PC-3 (cell line): ENCODE data around the gene CDKN1B. TPM values are rescaled to one million over a fixed set of nuclear protein-coding genes. Genes with fewer than 3 reads are reported as not detected.

ENCODE experiments used
- ATAC-seq: fragments of 200-7000 bp; cut with Tn5 transposase; 2 replicates; pipeline ENCODE4 v1.9.1; 2020; ENCODE audit warnings: mild to moderate bottlenecking, moderate library complexity
- BruUV-seq: library from RNA; stranded (reverse); fragments of 400-500 nt; replicated peaks from 2 replicates; lab custom pipeline; 2021; lab: Mats Ljungman, UMichigan
- CTCF ChIA-PET: fragments of 300-600 bp; sonication (Branson Sonifier 250); formaldehyde crosslinking; loops from one replicate; lab custom pipeline; 2022; ENCODE audit warnings: antibody characterized with exemption; lab: Charles Lee
- POLR2A ChIA-PET: fragments of 300-600 bp; sonication (Branson Sonifier 250); formaldehyde crosslinking; loops from one replicate; lab custom pipeline; 2022; ENCODE audit warnings: antibody characterized with exemption; ENCODE audit not compliant: unreplicated experiment; lab: Charles Lee
- DNase-seq: peaks from one replicate; pipeline ENCODE4 v3.0.0-alpha.2; 2015
- H2AFZ ChIP-seq: fragments of 300-600 bp; sonication (generic); 2 replicates; pipeline ENCODE4 v1.6.0; 2016; ENCODE audit warnings: antibody characterized with exemption, low read length
- H3F3A ChIP-seq: fragments of 300-600 bp; sonication (generic); one replicate; pipeline ENCODE4 v1.6.0; 2017; ENCODE audit warnings: antibody characterized with exemption, low read length, control low read depth, mild to moderate bottlenecking; ENCODE audit not compliant: unreplicated experiment
- H3K27ac ChIP-seq: fragments of 300-600 bp; sonication (generic); 2 replicates; pipeline ENCODE4 v1.5.1; 2016; ENCODE audit warnings: mild to moderate bottlenecking, low read length
- H3K27me3 ChIP-seq: fragments of 300-600 bp; sonication (generic); 2 replicates; pipeline ENCODE4 v1.6.1; 2016; ENCODE audit warnings: low read length, mixed read lengths
- H3K36me3 ChIP-seq: fragments of 300-600 bp; sonication (generic); 2 replicates; pipeline ENCODE4 v1.6.1; 2016; ENCODE audit warnings: low read depth, mixed run types, low read length, mixed read lengths
- H3K4me1 ChIP-seq: fragments of 300-600 bp; sonication (generic); 2 replicates; pipeline ENCODE4 v1.5.1; 2016; ENCODE audit warnings: low read length; ENCODE audit not compliant: insufficient read depth
- H3K4me2 ChIP-seq: fragments of 300-600 bp; sonication (generic); 2 replicates; pipeline ENCODE4 v1.6.0; 2016; ENCODE audit warnings: low read length
- H3K4me3 ChIP-seq: fragments of 300-600 bp; sonication (generic); 2 replicates; pipeline ENCODE4 v1.5.1; 2016; ENCODE audit warnings: mild to moderate bottlenecking, low read length, mixed read lengths
- H3K79me2 ChIP-seq: fragments of 300-600 bp; sonication (generic); 2 replicates; pipeline ENCODE4 v1.6.1; 2017; ENCODE audit warnings: low read length, mixed read lengths
- H3K9ac ChIP-seq: fragments of 300-600 bp; sonication (generic); 2 replicates; pipeline ENCODE4 v1.6.0; 2016; ENCODE audit warnings: mild to moderate bottlenecking, low read length
- H3K9me2 ChIP-seq: fragments of 300-600 bp; sonication (generic); replicated peaks from 2 replicates; pipeline ENCODE4 v1.6.1; 2016; ENCODE audit warnings: mixed run types, low read length, mixed read lengths
- H3K9me3 ChIP-seq: fragments of 300-600 bp; sonication (generic); 2 replicates; pipeline ENCODE4 v1.6.1; 2016; ENCODE audit warnings: low read length, mixed read lengths
- H4K20me1 ChIP-seq: fragments of 300-600 bp; sonication (generic); 2 replicates; pipeline ENCODE4 v1.6.1; 2016; ENCODE audit warnings: low read length, mixed read lengths
- EZH2 ChIP-seq: fragments of 300-600 bp; sonication (generic); IDR thresholded peaks from one replicate; pipeline ENCODE4 v1.6.1; 2017; ENCODE audit warnings: antibody characterized with exemption, mild to moderate bottlenecking, low read length; ENCODE audit not compliant: unreplicated experiment
- EZH2phosphoT487 ChIP-seq: fragments of 300-600 bp; sonication (generic); IDR thresholded peaks from 2 replicates; pipeline ENCODE4 v1.6.1; 2018; ENCODE audit warnings: mild to moderate bottlenecking, antibody characterized with exemption, low read length, borderline replicate concordance
- intact Hi-C: fragments of 100-400 bp; cut with micrococcal nuclease; formaldehyde crosslinking; loops from 2 replicates; pipeline ENCODE4 v1.9.0; 2023
- total RNA-seq: library from RNA; depleted of rRNA; stranded (reverse); fragments of >200 nt; gene quantifications from 2 replicates; pipeline ENCODE4 v1.2.3, GENCODE V29; 2014
- TF ChIP-seq, protein P1 (sequence below): fragments of 300-600 bp; sonication (generic); conservative IDR thresholded peaks from 2 replicates; pipeline ENCODE4 v1.5.1; 2017; ENCODE audit warnings: antibody characterized with exemption, low read depth, mild to moderate bottlenecking, low read length

The CDKN1B gene
- total RNA-seq, 1 experiment from 2014 or later: 29.2 TPM

DNA sequence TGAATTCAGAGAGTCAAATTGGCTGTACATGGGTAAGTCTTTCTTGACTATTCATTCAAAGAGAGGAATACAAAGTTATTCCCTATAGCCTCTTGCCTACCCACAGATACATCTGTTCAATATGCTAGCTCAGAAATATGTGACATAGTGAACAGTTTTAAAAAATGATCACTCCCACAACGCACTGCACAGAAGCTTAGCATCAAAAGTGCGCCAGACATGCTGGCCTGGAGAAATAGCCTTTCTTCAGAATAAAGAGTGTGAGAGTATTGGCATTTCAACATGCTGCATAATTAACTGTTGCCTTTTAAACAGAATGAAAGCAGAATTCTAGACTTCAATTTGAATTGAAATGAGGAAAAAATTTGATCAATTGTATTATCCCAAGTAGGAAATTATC is 48.1 kb upstream of the CDKN1B start:
- no peak for DNase-seq
- Histone ChIP-seq H2AFZ (no peak overlapping the region), H3K4me2 (no peak overlapping the region), H3K4me3 (no peak overlapping the region), H3F3A (no peaks in the 10 kb centered on the region), H3K27me3 (no peaks in the 10 kb centered on the region), H3K4me1 (peaks cover 18% of the 10 kb centered on the region), H3K9me2 (no peaks in the 10 kb centered on the region), H4K20me1 (no peaks in the 10 kb centered on the region), H3K9me3 (no peaks in the 10 kb centered on the region), H3K36me3 (no peaks in the 10 kb centered on the region), H3K27ac (no peak overlapping the region), H3K9ac (no peak overlapping the region), H3K79me2 (no peaks in the 10 kb centered on the region)
- TF ChIP-seq EZH2: no peak
- TF ChIP-seq, protein P1, sequence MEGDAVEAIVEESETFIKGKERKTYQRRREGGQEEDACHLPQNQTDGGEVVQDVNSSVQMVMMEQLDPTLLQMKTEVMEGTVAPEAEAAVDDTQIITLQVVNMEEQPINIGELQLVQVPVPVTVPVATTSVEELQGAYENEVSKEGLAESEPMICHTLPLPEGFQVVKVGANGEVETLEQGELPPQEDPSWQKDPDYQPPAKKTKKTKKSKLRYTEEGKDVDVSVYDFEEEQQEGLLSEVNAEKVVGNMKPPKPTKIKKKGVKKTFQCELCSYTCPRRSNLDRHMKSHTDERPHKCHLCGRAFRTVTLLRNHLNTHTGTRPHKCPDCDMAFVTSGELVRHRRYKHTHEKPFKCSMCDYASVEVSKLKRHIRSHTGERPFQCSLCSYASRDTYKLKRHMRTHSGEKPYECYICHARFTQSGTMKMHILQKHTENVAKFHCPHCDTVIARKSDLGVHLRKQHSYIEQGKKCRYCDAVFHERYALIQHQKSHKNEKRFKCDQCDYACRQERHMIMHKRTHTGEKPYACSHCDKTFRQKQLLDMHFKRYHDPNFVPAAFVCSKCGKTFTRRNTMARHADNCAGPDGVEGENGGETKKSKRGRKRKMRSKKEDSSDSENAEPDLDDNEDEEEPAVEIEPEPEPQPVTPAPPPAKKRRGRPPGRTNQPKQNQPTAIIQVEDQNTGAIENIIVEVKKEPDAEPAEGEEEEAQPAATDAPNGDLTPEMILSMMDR: no peak
- TF ChIP-seq EZH2phosphoT487: no peak
- ATAC-seq: no peak
- POLR2A ChIA-PET: no interaction called here
- intact Hi-C loops: no loop called here
- CTCF ChIA-PET: no interaction called here
- BruUV-seq: no TSS peak

- H3K4me2 ChIP-seq: peak overlapping the region; percentile 27
- H3K27ac ChIP-seq: no peak overlapping the region
- no peak overlapping the region for H2AFZ ChIP-seq
- intact Hi-C loops: no loop called here
- DNase-seq (peak; percentile 46), ATAC-seq (peak; percentile 13; the same call in 1 of the 2 replicates)
- peaks cover 18% of the 10 kb centered on the region for H3K4me1 ChIP-seq
- no peak overlapping the region for H3K4me3 ChIP-seq
- H3K9me2 ChIP-seq: no peaks in the 10 kb centered on the region
- CTCF ChIA-PET: no interaction called here
- H3K79me2 ChIP-seq: no peaks in the 10 kb centered on the region
- no peaks in the 10 kb centered on the region for H3K9me3 ChIP-seq
- no peaks in the 10 kb centered on the region for H3K27me3 ChIP-seq
- no peaks in the 10 kb centered on the region for H3K36me3 ChIP-seq
- no peaks in the 10 kb centered on the region for H4K20me1 ChIP-seq
- no peaks in the 10 kb centered on the region for H3F3A ChIP-seq
- no peak overlapping the region for H3K9ac ChIP-seq
- POLR2A ChIA-PET: interaction anchor here (0.5 kb wide), 1 partner anchor 43 kb away, joined by 3 read pairs; no protein-coding TSS in a partner anchor
- BruUV-seq: no TSS peak
- TF ChIP-seq EZH2: no peak
- TF ChIP-seq, protein P1: no peak
- no peak for TF ChIP-seq EZH2phosphoT487
Observed at GRCh38 chr12:12671850-12672660, 45.1 kb upstream of the CDKN1B start.

DNA sequence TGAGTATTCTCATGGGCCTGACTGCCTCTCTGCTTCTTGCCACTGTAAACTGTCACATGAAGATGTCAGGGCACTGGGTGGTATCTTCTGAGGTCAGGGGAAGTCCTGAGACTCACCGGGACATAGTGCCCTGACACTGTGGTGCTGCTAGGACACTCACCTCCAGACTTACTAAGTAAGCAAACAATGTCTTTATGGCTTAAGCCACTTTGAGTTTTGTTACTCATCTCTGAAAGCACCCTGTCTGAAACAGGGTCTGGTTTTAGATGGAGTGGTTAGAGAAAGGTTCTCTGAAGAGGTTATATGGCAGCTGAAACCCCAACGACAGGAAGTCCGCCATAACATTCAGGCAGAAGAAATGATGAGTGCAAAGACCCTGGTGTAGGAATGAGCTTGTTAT is 43.9 kb upstream of the CDKN1B start:
- no TSS peak for BruUV-seq
- Histone ChIP-seq H2AFZ (no peak overlapping the region), H4K20me1 (no peaks in the 10 kb centered on the region), H3K9me3 (no peaks in the 10 kb centered on the region), H3K36me3 (no peaks in the 10 kb centered on the region), H3K79me2 (no peaks in the 10 kb centered on the region), H3K27ac (no peak overlapping the region), H3K4me3 (no peak overlapping the region), H3K27me3 (no peaks in the 10 kb centered on the region), H3K4me2 (no peak overlapping the region), H3K4me1 (peaks cover 18% of the 10 kb centered on the region), H3K9ac (no peak overlapping the region), H3F3A (no peaks in the 10 kb centered on the region), H3K9me2 (no peaks in the 10 kb centered on the region)
- ATAC-seq (peak; percentile 50), DNase-seq (peak; percentile 53)
- TF ChIP-seq EZH2phosphoT487: no peak
- TF ChIP-seq, protein P1: no peak
- no peak for TF ChIP-seq EZH2
- POLR2A ChIA-PET: no interaction called here
- intact Hi-C loops: no loop called here
- CTCF ChIA-PET: no interaction called here
